NCI-H2196 treated with DMSO at 0.1 percent for 48 hours (cell line): ENCODE data around the gene FIBP.

Experiments used
- DNase-seq: peaks from one replicate; lab custom pipeline; 2025; ENCODE audit not compliant: unreplicated experiment; lab: John Stamatoyannopoulos, UW

Gene FIBP

DNA sequence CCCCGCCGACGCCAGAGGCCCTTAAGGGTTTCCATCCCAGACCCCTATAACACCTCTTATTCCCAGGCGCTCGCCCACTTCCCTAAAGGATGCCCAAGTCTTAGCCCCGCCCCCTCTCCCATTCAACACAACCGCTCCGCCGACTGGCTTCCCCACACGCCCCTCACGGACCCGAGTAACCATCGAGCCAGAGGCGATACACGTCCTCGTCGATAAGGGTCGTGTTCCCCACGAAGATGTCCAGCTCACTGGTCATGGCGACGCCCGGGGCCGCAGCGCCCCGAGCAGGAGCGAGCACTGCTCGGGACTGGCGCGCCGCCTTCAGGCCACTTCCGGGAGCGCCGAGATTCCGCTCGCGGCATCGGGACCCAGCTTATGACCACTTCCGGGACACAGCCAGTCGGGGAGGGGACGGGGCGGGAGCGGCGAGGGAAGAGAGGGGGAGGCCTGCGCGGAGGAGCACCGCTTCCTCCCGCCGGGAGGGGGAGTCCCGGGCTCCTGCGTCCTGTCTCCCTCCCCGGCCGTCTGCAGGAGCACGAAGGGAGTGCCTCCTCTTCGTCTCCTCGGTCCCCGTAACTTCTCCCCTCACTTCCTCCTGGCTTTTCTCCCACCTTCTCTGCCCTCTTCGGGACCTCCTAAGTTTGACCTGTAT, at the start of gene FIBP:
TSS of gene FIBP (minus strand) at position 309 of the 652 bp plus-strand sequence. CDS start at position 256, 53 bp downstream.
- DNase-seq = peak; percentile 97

DNA sequence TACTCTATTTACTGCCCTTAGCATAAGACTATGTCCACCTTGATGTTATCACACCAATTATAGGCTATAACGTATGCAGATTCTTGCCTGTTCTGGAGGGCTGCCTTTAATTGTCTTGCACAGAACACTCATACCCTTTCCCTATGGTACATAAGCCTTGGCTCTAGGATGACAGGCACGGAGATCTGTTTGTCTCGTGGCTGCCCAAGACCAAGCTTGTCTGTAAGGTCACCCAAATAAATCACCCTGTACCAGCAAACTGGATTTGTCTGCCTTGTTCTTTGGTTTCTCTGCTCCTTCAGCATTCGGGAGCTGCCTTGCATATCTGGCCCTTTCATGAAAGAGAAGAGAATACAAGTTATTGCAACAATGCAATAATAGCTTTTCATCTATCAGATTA, 49.5 kb upstream of the FIBP start:
- no peak for DNase-seq

DNA sequence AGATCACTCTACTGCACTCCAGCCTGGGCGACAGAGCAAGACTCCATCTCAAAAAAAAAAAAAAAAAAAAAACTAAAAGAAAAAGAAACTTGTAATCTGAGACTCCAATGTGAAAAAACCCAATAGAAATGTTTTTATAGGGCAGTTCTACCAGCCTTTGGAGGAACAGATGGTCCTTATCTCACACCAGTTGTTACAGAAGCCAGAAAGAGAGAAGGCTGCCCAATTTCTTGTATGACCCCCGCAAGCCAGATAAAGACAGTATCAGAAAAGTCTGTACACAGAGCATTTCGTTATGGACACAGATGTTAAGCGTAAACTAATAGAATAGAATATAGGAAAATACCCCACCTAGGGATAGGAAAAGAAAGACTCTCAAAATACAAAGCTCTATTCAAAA, 45.7 kb upstream of the FIBP start:
- no peak for DNase-seq

DNA sequence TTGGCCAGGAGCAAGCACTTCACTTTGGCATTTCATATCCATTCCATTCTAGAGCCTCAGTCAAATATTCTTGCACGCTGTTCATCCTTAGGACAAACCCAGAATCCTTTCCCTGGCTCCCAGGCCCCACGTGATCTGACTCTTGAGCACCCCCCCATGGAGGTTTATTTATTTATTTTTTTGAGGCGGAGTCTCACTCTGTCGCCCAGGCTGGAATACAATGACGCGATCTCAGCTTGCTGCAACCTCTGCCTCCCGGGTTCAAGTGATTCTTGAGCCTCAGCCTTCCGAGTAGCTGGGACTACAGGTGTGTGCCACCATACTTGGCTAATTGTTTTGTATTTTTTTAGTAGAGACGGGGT, 44.3 kb upstream of the FIBP start:
- no peak for DNase-seq

DNA sequence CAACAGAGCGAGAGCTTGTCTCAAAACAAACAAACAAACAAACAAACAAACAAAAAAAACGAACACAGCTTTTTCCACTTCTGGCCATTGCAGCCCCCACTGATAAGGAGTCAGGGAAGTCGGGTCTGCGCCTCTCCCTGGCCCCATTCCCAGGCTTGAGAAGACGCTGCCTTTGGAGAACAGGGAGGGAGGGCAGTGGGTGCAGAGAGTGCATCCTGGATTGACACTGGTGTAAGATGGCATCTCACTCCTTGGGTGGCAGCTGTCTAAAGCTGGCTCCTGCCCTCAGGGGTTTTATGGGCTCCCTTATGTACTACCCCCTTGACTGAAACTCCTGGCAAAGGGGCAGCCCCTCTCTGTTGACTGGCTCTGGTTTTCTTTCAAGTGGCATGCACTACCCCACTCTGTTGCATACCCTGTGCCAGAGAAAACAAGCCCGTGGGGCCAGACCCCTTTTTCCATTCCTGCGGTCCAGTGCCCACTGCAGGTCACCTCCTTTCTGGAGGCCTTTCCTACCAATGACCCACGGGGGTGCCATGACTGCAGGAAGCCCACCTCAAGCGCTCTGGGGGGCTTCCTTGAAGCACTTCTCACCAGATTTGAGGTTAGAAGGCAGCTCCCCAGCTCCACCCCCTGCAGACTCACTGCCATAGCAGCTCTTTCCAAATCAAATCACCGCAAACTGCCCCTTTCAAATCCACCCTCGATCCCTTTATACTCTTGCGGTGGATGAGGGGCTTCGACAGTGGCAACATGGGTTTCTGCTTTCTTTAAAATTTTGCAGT, 43.7 kb upstream of the FIBP start:
- no peak for DNase-seq

DNA sequence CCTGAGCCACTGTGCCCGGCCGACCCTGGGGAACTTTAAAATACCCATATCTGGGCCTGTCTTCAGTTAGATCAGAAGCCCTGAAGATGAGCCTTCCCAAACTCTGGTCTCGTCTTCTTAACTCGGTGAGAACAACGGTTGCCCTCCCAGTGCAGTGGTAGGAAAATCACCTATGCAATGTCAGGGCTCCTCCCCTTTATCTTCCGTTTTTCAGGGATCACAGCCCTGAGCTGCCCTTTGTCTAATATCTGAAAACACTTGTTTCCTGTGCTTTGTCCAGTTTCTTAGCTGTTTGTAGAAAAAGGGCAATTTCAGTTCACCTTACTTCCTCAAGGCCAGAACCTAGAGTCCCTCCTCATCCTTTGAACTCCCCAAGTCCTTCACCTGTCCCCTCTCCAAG, 40.4 kb upstream of the FIBP start:
- no peak for DNase-seq

DNA sequence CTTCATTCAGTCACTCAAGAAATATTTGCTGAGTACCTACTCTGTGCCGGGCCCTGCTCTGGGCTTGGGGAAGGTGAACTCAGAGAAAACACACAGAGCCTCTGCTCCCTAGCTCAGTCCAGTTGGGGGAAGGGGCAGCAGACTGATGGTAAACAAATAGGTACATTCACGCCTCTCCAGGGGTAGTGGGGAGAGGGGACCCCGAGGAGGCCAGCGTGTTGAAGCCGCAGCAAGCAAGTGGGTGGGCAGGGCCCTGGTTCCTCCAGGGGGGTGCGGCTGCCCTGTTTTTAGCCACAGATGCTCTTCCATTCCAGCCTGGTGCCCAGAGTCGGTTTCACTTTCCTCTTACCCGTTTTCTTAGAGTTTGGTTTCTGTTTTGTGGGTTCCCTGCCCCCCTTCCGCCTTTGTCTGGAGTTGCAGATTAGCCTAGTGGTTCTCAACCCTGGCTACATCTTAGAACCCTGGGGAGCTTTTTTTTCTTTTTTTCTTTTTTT, 39.7 kb upstream of the FIBP start:
- DNase-seq = no peak

DNA sequence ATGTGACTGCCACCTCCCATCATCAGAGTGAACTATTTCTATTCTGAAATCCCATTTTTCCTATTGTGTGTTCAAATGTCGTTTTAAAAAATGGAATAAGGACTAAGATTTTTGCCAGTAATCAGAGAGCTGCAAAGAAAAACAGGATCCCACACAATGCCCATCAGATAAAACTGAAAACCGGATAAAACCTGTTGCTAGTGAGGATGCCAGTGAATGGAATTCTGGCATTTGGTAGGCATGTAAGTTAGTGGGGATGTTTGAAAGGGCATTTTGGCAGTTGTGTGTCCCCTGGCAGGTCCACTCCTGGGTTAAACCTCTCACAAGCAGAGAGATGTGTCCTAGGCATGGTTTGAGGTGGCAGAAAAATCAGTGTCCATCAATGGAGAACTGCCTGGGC, 37.1 kb upstream of the FIBP start:
- DNase-seq = no peak

DNA sequence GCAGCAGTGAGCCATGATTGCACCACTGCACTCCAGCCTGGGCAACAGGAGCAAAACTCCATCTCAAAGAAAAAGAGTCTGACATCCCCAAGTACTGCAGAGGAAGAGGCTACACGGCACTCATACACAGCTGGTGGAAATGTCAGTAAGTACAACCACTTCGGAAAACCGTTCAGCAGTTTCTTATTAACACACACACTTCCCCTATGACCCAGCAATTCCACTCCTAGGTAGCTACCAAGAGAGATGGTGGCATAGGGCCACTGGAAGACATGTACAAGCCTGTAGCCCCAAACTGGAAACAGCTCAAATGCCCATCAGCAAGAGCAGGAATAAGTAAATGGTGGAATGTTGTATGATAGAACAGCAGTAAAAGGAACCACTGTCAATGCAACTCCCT, 34.3 kb upstream of the FIBP start:
- no peak for DNase-seq

DNA sequence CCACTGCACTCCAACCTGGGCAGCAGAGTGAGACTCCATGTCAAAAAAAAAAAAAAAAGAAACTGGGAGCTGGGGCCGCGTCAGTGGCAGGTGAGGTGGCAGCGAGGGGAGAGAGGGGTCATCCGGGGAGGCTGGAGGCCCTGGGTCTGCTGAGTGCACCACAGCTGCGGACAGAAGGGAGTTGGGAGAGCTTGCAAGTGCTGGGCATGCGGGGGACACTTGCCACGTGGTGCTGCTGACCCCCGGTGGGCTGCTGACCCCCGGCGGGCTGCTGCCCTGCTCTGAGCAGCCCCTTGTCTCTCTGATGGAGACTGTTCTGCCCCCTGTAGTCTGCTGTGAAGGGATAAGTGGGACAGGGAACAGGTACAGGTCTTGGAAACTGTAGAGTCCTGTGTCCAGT, 33.6 kb upstream of the FIBP start:
- no peak for DNase-seq

DNA sequence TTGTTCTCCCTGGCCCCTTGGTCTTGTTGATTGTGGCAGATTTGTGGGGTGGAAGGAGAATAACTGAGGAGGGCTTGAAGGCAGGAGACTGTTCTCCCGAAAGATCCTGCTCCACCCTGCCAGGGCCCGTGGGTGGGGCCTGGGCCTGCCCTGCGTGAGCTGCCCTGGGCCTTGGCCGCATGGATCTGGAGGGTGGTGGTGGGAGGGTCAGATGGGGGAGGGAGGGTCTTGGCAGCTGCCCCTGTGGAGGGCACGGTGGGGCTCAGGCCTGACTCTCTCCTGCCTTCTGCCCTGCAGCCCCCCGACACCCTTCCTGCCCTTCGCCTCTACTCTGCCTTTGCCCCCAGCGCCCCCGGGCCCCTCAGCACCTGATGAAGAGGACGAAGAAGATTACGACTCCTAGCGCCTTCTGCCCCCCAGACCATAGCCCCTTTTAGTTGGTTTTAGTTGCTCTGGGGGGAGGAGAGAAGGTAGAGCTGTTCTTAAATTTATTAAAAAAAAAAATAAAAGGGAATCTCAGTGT, 32.8 kb upstream of the FIBP start:
- DNase-seq = no peak

DNA sequence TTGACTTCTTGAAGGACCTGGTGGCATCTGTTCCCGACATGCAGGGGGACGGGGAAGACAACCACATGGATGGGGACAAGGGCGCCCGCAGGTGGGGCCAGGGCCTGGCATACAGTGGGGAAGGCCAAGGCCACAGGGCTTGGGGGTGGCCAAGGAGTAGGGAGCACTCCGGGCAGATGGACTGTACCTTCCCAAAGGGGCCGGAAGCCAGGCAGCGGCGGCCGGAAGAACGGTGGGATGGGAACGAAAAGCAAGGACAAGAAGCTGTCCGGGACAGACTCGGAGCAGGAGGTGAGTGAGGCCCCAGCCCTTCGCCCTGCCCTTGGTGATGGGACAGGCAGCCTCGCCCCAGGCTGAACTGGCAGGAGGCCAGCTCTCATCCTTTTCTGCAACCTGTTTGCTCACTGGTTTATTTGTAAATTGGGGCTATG, 32.1 kb upstream of the FIBP start:
- DNase-seq = no peak

DNA sequence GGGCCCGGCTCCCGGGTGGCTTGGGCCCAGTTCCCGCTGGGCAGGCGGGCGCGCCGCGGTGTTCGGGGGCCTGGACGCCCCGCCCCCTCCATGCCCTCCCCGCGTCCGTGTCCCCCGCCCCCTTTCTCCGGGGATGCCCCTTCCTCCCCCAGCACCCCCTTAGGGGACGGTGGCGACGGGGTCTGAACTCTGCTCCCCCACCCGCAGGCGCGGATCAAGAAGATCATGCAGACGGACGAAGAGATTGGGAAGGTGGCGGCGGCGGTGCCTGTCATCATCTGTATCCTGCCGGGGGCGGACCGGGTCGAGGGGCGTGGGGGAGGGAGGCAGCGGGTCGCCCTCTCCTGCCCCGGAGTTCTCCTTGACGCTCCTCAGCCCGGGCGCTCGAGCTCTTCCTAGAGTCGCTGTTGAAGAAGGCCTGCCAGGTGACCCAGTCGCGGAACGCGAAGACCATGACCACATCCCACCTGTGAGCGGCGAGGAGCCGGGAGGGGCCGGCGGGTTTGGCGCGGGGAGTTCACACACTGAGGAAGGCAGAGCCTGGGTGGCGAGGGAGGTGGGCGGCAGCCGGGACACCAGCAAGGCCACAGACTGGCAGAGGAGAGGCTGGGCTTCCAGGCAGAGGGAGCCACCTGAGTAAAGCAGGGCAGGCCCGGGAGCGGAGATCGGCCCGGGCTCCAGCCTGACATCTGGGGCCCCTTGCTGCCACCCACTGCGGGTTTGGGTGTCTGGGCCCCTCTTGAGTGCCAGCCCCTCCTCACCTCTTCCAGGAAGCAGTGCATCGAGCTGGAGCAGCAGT, 31.5 kb upstream of the FIBP start:
- no peak for DNase-seq

DNA sequence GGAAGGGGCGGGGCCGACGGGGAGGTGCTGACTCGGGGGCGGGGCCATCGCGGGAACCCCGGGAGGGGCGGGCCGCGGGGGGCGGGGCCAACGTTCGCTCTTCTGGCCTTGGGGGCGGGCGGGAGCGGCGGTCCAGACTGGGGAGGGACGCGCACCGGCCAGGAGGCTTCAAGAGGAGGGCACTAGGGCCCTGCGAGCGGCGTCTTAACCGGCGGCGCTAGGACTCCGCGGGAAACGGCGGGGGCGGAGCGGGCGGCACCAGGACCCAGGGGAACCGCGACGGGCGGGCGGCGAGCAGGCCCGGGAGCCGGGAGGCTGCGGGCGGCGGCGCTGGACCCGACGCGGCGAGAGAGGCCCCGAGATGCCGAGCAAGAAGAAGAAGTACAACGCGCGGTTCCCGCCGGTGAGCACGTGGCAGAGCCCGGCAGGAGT, 30.9 kb upstream of the FIBP start, which contains the start of gene DRAP1:
TSS of gene DRAP1 (plus strand) at position 286 of the 432 bp plus-strand sequence. CDS start at position 362, 76 bp downstream.
- peak; percentile 99 for DNase-seq

DNA sequence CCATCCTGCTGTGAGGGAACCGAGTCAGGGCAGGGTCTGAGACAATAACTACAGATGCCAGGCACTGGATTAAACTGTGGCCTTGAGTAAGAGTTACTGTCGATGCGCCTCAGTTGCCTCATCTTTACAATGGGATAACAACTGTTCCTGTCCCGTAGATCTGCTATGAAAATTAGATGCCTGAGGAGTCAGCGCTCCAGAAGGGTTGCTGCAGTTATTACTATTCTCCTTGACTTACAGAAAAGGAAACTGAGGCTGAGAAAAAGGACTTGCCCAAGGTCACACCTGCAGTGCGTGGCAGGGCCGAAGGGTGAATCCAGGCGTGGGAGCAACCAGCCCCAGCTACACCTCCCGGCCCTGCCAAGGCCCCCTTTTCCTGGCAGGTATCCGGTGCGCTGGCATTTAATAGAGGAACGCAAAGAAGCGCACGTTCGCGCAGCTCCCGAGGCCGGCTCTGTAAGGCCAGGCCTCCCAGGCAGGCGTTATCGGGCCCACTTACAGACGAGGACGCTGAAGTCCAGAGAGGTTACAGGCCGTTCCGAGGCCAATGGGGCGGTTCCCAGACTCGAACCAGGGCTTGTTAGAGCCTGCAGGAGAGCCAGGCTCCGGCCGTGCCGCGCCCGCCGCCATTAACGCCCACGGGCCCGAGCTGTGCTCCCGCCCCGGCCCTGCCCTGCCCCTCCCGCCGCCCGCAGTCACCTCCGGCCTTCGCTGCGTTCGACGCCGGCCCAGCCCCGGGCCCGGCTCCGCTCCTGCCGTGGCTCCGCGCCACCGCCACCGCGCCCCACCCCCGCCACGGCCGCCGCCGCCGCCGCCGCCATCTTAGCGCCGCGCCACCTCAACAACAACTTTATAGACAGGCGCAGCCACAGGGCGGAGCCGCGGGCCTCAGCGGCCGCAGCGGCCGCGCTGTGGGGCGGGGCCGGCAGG, 30.2 kb upstream of the FIBP start, which contains the start of gene C11orf68:
TSS of gene C11orf68 (minus strand) at position 852 of the 930 bp plus-strand sequence. CDS start at position 821, 31 bp downstream.
- no peak for DNase-seq

DNA sequence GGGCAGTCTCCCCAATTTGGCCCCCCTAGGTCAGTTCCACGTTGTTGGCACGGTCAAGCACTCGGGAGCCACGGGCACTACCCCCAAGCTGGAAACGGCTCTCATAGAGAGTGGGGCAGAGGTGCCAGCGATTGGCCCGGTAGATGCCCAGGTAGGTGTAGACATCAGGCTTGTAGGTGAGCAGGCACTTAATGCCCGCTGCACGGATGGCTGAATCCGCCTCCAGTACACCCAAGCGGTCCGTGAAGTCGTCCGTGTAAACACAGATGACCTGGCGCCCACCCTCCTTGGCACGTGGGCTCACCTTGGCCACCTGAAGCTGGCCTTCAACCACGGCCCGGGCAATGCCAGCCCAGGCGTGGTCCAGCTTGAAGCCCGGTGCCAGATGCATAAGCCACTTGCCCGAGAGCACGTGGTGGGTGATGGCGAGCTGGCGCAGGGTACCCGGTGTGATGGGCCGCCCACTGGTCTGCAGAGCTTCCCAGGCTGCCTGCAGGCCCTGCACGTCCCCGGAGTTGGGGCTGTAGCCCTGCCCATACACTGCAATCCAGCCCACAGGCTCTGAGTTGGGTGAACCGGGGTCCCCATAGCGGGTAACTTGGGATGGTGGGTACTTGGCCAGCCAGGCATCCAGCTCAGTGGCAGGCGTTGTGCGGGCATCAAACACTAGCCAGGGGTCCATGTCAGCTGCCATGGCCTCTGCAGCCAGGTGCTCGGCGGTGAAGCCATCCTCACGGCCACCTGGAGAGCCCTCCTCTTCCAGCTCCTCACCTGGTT, 29.4 kb upstream of the FIBP start:
- DNase-seq = no peak

DNA sequence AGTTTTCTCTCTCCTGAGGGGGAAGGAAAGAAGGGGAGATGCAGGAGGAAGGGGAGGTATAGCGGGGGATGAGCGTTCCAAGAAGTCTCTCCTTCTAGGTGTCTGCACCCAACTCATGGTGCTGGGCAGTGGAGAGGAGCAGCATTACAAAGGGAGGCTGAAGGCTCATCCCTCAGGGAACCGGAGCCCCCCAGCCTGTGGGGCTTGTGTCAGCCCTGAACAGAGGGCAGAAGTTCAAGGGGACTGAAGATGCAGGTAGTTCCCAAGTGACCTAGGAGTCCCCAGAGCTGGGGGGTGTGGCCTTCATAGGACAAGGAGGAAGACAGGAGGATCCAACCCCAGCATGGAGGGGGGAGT, 28.8 kb upstream of the FIBP start:
- DNase-seq = no peak

DNA sequence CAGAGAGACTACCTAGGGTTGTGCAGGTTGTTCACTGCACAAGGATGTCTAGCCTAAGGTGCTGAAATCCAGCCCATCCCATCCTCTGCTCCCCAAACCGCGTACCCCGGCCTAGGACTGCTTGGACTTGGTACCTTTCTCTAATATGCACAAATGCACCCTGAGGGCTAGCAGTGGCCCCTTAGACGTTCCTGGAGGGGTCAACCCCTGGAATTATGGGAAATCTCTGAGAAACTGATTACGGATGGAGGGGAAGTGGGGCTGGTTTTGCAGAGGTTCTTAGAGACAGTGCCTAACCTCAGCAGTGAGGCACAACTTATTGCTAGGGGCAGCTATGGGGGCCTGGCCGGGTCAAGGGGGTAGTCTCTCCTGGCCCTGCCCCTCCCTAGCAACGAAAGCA, 28.1 kb upstream of the FIBP start:
- DNase-seq = no peak

DNA sequence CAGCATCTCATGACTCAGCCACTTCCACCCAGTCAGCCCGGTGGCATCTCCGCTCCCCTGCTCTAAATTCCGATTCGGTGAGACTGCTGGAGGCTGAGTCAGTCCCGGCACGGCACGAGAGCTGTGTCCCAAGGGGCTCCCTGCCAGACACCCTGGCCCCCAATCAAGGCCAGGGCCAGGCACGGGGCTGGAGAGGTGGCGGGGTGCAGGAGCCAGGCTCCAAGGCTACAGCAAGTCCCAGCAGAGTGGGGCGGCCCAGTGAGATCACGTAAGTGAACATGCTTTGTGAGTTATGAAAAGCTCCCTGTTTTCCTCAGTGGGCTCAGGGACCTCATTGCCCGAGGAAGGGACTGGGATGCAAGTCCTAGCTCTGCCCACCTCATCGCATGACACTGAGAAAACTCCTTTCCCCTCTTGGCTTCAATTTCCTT, 27.6 kb upstream of the FIBP start:
- no peak for DNase-seq
